NOMO-1 treated with DMSO at 0.1 percent for 48 hours (cell line): ENCODE data around the gene HPS3.
"Not testable (repeated sequence)": the region's sequence is repeated elsewhere in the genome, so short reads cannot be mapped to it uniquely, and the experiment has no call there.

Experiments used
- DNase-seq: peaks from one replicate; lab custom pipeline; 2025; ENCODE audit not compliant: unreplicated experiment; lab: John Stamatoyannopoulos, UW

The HPS3 gene

GRCh38 chr3:149129326-149130205 lies at the start of gene HPS3:
Gene HPS3, plus strand, starts transcription at chr3:149129638. Its CDS starts 86 bp downstream, at chr3:149129724.
- DNase-seq: peak; percentile 96

- no peak for DNase-seq
Observed at GRCh38 chr3:149080011-149080698, 49.3 kb upstream of the HPS3 start.

- DNase-seq: peak; percentile 66
Observed at GRCh38 chr3:149080699-149081091, 48.7 kb upstream of the HPS3 start.

GRCh38 chr3:149081772-149082171 lies 47.7 kb upstream of the HPS3 start:
- DNase-seq: no peak

GRCh38 chr3:149085828-149086231 lies 43.6 kb upstream of the HPS3 start:
- DNase-seq: peak; percentile 47

- DNase-seq: peak; percentile 99
Observed at GRCh38 chr3:149086232-149086988, 43.0 kb upstream of the HPS3 start, which contains the start of gene HLTF. Gene HLTF, minus strand, starts transcription at chr3:149086533. Its CDS starts 197 bp downstream, at chr3:149086336.

- no peak for DNase-seq
Observed at GRCh38 chr3:149087208-149087607, 42.2 kb upstream of the HPS3 start.

- DNase-seq: no peak
Observed at GRCh38 chr3:149089395-149089794, 40.0 kb upstream of the HPS3 start.

- DNase-seq: no peak
Observed at GRCh38 chr3:149090461-149090860, 39.0 kb upstream of the HPS3 start.

- DNase-seq: no peak
Observed at GRCh38 chr3:149090907-149091306, 38.5 kb upstream of the HPS3 start.

GRCh38 chr3:149091983-149092382 lies 37.5 kb upstream of the HPS3 start:
- no peak for DNase-seq

GRCh38 chr3:149095487-149095886 lies 34.0 kb upstream of the HPS3 start:
- DNase-seq: peak; percentile 97

- not testable (repeated sequence) for DNase-seq
Observed at GRCh38 chr3:149097987-149098386, 31.5 kb upstream of the HPS3 start.

- DNase-seq: no peak
Observed at GRCh38 chr3:149101154-149101553, 28.3 kb upstream of the HPS3 start.

- no peak for DNase-seq
Observed at GRCh38 chr3:149101641-149102040, 27.8 kb upstream of the HPS3 start.

- DNase-seq: no peak
Observed at GRCh38 chr3:149104484-149104883, 25.0 kb upstream of the HPS3 start.

- DNase-seq: no peak
Observed at GRCh38 chr3:149114458-149114857, 15.0 kb upstream of the HPS3 start.

GRCh38 chr3:149115114-149115513 lies 14.3 kb upstream of the HPS3 start:
- no peak for DNase-seq

- no peak for DNase-seq
Observed at GRCh38 chr3:149118724-149119123, 10.7 kb upstream of the HPS3 start.

GRCh38 chr3:149119466-149119865 lies 10.0 kb upstream of the HPS3 start:
- no peak for DNase-seq
